Stimulated activated CD4-positive, alpha-beta T cell treated with anti-CD3 and anti-CD28 coated beads, Interleukin-15, amount 100 ng/mL, for 24 hours (primary cell): ENCODE data around the gene CNPPD1.

Source experiments
- DNase-seq: peaks from one replicate; pipeline ENCODE4 v3.0.0-alpha.2; 2020

CNPPD1 gene

GRCh38 chr2:219176818-219177551 lies at the start of gene CNPPD1:
TSS of gene CNPPD1 (minus strand) at chr2:219176925. CDS start at chr2:219176828, 97 bp downstream.
- DNase-seq = peak; percentile 92

GRCh38 chr2:219225350-219225749 lies 48.6 kb upstream of the CNPPD1 start:
- DNase-seq = no peak

DNA sequence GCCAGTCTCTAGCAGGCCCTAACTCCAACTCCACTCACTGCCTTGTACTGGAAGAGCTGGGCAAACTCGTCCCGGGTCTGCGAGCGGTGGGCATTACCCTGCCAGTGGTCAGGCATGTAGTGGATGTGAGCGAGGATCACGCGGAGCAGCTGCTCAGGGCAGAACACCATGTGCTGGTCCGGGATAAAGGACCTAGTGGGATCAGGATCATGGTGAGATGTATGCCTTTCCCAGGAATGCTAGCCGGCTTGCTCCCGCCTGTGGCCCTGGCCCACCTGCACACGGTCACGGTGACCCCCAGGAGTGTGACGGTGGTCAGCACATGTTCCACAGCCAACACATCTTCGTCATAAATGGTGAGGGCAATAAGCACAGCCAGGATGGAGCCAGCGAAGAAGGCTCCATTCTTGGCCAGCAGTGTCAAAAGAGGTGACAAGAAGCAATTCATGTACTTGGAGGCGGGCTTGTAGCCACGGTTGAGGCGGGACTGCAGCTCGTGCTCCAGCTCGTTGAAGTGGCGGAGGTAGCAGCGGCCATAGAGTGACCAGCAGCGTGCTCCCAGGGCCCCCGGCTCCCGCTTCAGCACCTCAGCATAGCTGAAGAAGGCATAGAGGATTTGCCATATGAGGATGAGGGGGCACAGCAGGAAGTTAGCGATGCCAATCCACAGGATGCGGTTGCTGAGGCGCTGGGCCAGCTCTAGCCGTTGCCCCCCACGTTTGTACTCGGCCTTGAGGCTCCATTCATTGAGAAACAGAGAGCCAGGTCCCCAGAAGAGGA lies 47.3 kb upstream of the CNPPD1 start:
- no peak for DNase-seq

DNA sequence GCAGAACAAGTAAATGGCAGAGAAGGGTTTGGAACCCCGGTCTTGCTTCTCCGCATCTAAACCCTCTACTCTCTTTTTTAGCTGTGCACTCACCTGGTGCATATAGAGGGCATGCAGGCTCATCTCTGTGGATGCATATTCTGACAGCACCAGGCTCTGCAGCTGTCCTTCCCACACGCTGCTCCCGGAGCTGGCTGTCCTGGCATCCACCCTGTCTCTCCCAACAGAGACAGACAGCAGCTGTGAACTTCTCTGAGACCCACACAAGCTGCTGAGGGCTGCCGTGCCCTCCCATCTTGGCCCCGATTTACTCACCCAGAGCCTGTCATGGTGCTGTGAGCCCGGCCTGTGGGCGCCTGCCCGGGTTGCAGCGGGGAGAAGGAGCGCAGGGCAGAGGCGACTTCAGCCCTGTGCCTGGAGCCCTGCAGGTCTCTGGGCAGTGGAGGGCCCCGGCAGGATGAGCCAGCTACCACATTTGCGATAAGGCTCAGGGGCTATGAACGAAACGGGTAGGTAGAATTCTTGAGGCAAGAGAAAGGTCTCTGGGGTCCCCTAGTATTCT lies 45.3 kb upstream of the CNPPD1 start:
- DNase-seq = no peak

- DNase-seq = no peak
These were observed 44.1 kb upstream of the CNPPD1 start for GRCh38 chr2:219220652-219221402.

DNA sequence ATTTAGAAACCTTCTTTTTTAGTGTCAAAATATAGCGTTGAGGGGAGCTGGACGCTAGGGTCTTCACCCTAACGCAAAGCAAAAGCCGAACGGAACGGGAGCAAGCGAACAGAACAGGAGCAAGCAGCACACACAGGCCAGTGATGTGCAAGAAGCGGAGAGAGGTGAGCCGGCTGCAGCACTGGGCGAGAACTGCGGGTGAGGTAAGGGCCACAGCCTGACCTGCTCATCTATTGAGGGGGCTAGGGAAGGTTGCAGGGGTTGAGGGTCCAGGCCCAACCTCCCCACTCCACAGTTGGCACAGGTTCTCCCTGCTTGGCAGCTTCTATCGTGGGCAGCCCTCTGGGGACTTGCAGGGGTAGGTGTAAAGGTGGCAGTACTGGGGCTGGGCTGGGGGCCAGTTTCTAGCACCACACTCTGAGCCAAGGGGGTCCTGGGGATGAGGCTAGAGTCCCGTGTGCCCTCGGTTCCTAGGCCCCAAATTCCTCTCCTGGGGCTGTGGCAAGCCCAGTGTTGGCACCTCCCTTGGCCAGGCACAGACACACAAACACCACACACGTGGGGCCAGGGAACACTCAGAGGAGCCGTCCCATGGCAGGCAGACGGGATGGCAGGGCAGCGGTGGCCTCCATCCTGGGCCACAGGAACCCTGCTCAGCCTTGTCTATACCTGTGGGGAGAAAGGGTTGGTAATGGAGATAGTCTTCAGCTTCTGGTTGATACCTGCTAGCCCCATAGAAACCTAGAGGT lies 43.2 kb upstream of the CNPPD1 start:
- DNase-seq = no peak

- DNase-seq = peak; percentile 95
These were observed 42.3 kb upstream of the CNPPD1 start, which contains the start of gene ABCB6 for GRCh38 chr2:219218732-219219701. TSS of gene ABCB6 (minus strand) at chr2:219218958. CDS start at chr2:219218673, 285 bp downstream.

DNA sequence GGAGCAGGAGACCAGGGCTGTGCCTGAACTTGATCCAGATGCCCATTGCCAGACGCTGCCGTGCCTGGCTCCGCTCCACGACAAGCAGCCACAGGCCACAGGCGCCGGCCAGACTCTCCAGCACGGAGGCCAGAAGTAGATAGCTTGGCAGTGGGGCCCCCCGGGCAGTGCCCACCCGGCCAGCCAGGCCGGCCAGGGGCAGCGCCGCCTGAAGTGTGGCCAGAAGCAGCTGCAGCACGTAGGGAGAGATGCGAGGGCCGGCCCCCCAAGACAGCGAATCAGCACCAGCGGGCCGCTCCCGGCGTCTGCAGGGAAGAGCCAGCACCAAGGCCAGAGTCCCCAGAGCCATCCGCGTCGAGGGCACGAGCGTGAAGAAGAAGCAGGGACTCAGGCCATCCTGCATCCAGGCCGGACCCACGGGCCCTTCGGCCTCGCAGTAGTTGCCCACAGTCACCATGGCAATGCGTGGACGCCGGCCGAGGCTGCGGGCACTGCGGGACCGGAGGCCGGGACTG lies 41.5 kb upstream of the CNPPD1 start:
- peak; percentile 50 for DNase-seq

- no peak for DNase-seq
These were observed 39.8 kb upstream of the CNPPD1 start for GRCh38 chr2:219216535-219216915.

DNA sequence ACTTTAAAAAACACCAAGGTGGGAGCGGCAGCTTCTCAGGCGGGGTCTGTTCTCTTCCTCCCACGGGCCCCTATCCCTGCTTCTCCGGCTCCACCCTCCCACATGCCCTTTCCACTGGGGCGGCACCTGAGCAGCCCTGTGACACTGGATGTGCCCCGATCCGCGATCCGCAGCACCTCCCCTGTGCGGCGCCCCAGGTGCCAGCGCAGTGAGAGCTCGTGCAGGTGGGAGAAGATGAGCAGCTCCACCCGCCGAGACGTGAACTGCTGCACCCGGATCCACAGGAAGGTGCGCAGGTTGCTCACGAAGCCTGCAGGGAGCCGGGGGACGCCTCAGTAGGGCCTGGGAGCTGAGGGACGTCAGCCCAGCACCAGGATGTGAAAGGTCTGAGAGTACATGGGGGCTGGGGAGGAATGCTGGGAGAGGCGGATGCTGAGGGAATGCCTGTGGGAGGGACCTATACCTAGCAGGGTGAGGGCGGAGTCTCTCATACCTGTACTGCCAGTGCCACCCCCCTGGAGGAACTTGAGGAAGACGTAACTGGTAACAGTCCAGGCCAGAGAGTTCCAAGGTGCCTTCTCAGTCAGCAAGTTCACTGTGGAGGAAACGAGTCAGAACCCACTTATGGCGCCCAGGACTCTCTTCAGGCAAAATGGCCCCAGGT lies 39.3 kb upstream of the CNPPD1 start:
- DNase-seq = no peak

GRCh38 chr2:219214786-219215185 lies 38.1 kb upstream of the CNPPD1 start:
- no peak for DNase-seq

- DNase-seq = no peak
These were observed 37.4 kb upstream of the CNPPD1 start for GRCh38 chr2:219214141-219214540.

DNA sequence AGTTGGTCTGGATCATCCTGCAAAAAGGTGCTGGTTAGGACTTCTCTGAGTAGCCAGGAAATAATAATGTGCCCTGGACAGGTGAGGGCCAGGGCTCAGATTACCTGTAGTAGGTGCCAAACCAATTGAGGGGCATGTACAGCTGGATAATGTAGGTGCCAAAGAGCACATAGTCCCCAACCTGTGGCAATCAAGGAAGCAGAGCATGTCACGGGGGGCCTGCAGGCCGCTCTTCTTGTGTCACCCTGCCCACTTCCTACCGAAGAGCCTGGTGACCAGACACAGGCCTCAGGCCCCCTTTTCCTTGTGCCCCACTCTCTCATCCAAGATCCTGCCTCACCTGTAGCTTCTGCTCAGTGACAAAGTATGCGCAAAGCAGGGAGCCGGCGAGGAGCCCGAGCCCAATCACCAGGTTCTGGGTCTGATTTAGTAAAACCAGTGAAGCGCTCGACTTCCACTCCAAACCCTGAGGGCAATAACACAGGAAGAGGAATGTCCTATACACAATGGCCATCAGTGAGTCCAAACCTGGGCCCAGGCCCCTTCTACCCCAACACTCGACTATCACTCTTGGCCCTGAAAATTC lies 36.9 kb upstream of the CNPPD1 start:
- no peak for DNase-seq

- no peak for DNase-seq
These were observed 36.3 kb upstream of the CNPPD1 start for GRCh38 chr2:219213026-219213415.

DNA sequence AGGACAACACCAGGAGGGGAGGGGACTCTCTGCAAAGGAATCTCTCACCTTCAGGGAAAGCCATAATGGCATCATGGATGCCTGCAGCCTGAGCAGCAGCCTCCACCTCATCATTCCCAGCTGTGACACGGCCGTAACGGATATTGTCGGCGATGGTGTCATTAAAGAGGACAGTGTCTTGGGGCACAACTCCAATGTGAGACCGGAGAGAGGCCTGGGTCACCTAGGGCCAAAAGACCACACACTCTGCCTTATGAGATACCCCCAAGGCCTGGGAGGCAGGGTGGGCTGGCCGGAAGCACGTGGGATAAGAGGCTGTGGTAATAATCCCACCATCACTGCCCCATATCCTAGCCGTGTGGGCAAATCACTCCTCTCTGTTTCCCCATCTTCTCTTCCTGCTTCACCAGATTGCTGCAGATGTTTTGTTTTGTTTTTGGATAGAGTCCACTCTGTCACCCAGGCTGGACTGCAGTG lies 34.2 kb upstream of the CNPPD1 start:
- no peak for DNase-seq

GRCh38 chr2:219210196-219210885 lies 33.6 kb upstream of the CNPPD1 start:
- no peak for DNase-seq

GRCh38 chr2:219209236-219210195 lies 32.8 kb upstream of the CNPPD1 start:
- no peak for DNase-seq
